Prostate gland (tissue), 2 donors: ENCODE data around the gene LRRC75B. TPM values are rescaled to one million over a fixed set of nuclear protein-coding genes. Genes with fewer than 3 reads are reported as not detected.

Experiments
- DNase-seq: peaks from one replicate; pipeline ENCODE4 v3.0.0-alpha.2; 2019; ENCODE audit warnings: low spot score
- H3K27ac ChIP-seq, 2 donors: fragments of 200-600 bp; sonication (generic); 2 replicates each; pipeline ENCODE4 v1.5.1; 2017 to 2019
- H3K27me3 ChIP-seq: fragments of 200-600 bp; sonication (generic); replicated peaks from 2 replicates; pipeline ENCODE4 v1.5.1; 2019; ENCODE audit not compliant: insufficient read depth
- H3K36me3 ChIP-seq, 2 donors: fragments of 200-600 bp; sonication (generic); 1 replicate in 1 of 2; 2 replicates in 1 of 2; pipeline versions ENCODE4 v1.5.1 to v1.8.1; 2017 to 2019
- H3K4me1 ChIP-seq: fragments of 200-600 bp; sonication (generic); replicated peaks from 2 replicates; pipeline ENCODE4 v1.5.1; 2019
- H3K4me3 ChIP-seq, 2 donors: fragments of 200-600 bp; sonication (generic); 2 replicates each; pipeline ENCODE4 v1.5.1; 2017 to 2019
- H3K9me3 ChIP-seq: fragments of 200-600 bp; sonication (generic); 2 replicates; pipeline ENCODE4 v1.5.1; 2017
- POLR2A ChIP-seq: fragments of 450-650 bp; IDR thresholded peaks from one replicate; pipeline ENCODE4 v1.6.1; 2016; ENCODE audit warnings: antibody characterized with exemption, mild to moderate bottlenecking
- POLR2AphosphoS5 ChIP-seq: sonication (generic); formaldehyde crosslinking; IDR thresholded peaks from one replicate; pipeline ENCODE4 v1.6.1; 2017; ENCODE audit warnings: antibody characterized with exemption
- WGBS: methylation state at CpG from one replicate; pipeline ENCODE4 v1.1.5; 2018; 5-methylcytosine and 5-hydroxymethylcytosine counted together
- intact Hi-C: fragments of 100-400 bp; cut with DNase I; formaldehyde crosslinking; loops from one replicate; pipeline ENCODE4 v1.14.2; 2022
- total RNA-seq, 2 donors: library from RNA; depleted of rRNA; stranded (reverse); fragments of >200 nt; gene quantifications; one replicate each; pipeline ENCODE4 v1.1.0, GENCODE V29; 2016
- TF ChIP-seq, protein P1 (sequence below), 4 experiments: fragments of 200-600 bp in 2 of 4; fragments of 450-650 bp in 2 of 4; sonication (generic) in 2 of 4; IDR thresholded peaks; 1 replicate in 3 of 4; 2 replicates in 1 of 4; pipeline ENCODE4 v1.5.1; 2016 to 2019; ENCODE audit warnings: antibody characterized with exemption in 4 of 4, mild to moderate bottlenecking in 2 of 4, moderate library complexity in 2 of 4

Gene LRRC75B
- total RNA-seq, 2 donors from 2014 or later, result 57.0 to 161 TPM

DNA sequence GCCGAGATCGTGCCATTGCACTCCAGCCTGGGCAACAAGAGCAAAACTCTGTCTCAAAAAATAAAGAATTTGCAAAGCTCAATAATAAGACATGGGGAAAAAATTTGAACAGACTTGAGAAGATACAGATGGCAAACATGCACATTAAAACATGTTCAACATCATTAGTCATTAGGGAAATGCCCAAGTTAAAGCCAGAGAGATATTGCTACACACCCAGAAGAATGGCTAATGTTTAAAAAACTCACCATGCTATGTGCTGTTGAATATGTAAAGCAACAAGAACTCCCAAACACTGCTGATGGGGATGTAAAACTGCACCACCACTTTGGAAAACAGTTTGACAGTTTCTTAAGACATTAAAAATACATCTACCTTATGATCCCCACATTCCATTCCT lies 12.6 kb downstream of the LRRC75B start:
- Histone ChIP-seq H3K27ac (no peak overlapping the region), H3K4me1 (peaks cover 20% of the 10 kb centered on the region), H3K36me3 (no peaks in the 10 kb centered on the region), H3K4me3 (no peak overlapping the region), H3K9me3 (no peaks in the 10 kb centered on the region), H3K27me3 (no peaks in the 10 kb centered on the region)
- WGBS, result 93% methylated on average over 2 of the region's 2 CpGs
- TF ChIP-seq, protein P1, sequence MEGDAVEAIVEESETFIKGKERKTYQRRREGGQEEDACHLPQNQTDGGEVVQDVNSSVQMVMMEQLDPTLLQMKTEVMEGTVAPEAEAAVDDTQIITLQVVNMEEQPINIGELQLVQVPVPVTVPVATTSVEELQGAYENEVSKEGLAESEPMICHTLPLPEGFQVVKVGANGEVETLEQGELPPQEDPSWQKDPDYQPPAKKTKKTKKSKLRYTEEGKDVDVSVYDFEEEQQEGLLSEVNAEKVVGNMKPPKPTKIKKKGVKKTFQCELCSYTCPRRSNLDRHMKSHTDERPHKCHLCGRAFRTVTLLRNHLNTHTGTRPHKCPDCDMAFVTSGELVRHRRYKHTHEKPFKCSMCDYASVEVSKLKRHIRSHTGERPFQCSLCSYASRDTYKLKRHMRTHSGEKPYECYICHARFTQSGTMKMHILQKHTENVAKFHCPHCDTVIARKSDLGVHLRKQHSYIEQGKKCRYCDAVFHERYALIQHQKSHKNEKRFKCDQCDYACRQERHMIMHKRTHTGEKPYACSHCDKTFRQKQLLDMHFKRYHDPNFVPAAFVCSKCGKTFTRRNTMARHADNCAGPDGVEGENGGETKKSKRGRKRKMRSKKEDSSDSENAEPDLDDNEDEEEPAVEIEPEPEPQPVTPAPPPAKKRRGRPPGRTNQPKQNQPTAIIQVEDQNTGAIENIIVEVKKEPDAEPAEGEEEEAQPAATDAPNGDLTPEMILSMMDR (IDR thresholded peaks at IDR 0.05), result no peak
- no peak for TF ChIP-seq POLR2A
- no peak for TF ChIP-seq POLR2AphosphoS5
- no peak for DNase-seq
- intact Hi-C loops, result no loop called here

DNA sequence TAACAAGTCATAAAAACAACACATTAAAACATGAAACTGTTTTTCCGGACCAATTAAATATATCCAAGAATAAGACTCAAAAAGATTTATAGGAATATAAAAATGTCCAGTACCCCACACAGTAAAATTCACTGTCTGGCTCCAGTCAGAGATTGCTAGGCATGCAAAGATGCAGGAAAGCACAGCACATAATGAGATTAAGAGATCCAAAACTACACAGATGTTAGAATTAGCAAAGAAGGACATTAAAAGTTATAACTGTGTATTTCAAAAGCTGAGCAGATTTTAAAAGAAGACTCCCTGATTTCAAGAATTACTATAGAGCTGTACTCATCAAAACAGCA lies 13.6 kb downstream of the LRRC75B start:
- Histone ChIP-seq H3K36me3 (no peaks in the 10 kb centered on the region), H3K9me3 (no peaks in the 10 kb centered on the region), H3K4me3 (no peak overlapping the region), H3K27me3 (no peaks in the 10 kb centered on the region), H3K4me1 (peaks cover 13% of the 10 kb centered on the region), H3K27ac (peak overlapping the region in 1 of 2 donors; percentile 40)
- TF ChIP-seq POLR2A (no peak), POLR2AphosphoS5 (no peak)
- TF ChIP-seq, protein P1 (IDR thresholded peaks at IDR 0.05), result no peak
- intact Hi-C loops, result no loop called here
- no peak for DNase-seq
- 22% methylated on average over 1 of the region's 1 CpG for WGBS

DNA sequence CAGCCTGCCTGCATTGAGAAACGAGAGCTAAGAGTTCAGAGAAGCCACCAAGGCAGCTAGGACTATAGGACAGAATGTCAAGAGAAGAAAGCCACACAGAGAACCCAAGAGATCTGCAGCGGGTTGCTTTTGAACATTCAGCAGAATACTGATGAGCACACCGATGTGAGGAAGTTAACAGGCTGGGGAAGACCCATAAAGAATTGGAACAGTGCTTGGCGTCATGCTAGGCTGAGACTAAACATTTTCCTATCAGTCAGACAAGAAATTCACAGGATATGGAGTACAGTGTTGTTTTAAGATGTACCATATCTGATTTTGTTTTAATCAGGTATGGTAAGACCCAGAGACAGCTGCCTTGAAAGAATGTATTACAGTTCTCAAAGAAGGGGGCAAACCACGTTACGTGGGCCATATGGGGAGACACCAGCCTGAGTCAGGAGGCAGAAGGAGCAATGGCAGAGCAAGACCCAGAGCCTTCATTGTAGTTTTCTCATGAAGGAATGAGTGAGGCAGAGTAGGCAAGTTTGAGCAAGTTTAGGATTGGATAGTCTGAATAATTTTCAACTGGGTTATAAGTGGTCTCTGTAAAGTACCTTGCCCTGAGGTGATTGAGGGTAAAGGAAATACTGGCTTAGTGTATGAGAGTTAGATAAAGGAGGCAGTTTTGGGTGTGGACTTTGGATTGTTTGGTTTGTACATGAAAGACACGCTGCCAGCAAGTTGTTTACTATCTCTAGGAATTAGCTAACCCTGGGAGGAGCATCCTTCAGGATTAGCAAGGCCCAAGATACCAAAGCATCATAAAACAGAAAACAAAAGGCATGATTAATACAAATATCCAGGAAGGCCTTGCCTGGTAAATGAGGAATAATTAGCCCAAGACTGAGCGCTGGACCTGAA lies 14.3 kb downstream of the LRRC75B start:
- Histone ChIP-seq H3K4me1 (peaks cover 6% of the 10 kb centered on the region), H3K4me3 (no peak overlapping the region), H3K27ac (peak overlapping the region; percentile 40 to 63), H3K36me3 (no peaks in the 10 kb centered on the region), H3K9me3 (no peaks in the 10 kb centered on the region), H3K27me3 (no peaks in the 10 kb centered on the region)
- DNase-seq, result no peak
- 33% methylated on average over 8 of the region's 8 CpGs for WGBS
- TF ChIP-seq POLR2AphosphoS5 (peak; percentile 26), POLR2A (no peak)
- intact Hi-C loops, result no loop called here

DNA sequence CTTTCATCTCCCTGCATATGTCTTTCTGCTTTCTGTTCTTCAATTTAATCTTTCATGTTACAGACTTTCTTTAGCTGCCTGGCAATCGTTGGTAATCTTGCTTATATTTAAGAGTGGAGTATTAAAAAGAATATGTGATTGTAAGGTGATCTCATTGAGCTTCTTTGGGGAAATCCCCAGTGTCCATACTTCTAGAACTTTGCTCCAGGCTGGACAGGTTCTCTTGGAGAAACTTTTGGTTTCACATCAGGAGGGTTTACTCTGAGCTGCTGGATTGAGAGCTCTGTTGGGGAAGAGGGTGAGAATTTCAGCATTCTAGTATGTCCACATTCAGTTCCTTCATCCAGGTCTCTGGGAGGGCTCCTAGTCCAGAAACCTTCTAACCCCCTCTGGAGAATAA lies 16.1 kb downstream of the LRRC75B start:
- TF ChIP-seq POLR2AphosphoS5 (no peak), POLR2A (no peak)
- TF ChIP-seq, protein P1 (IDR thresholded peaks at IDR 0.05), result no peak
- intact Hi-C loops, result no loop called here

DNA sequence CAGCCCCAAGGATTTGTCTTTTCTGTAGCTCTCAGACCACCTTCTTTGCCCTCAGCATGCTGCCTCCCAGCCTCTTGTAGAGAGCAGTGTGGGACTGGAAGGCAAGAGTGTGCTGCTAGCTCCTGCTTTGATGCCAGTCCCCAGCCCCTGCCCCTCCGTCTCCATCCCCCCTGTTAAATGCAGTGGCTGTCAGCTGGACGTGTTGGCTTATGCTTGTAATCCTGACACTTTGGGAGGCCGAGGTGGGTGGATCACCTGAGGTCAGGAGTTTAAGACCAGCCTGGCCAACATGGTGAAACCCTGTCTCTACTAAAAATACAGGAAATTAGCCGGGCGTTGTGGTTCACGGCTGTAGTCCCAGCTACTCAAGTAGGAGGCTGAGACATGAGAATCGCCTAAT lies 21.6 kb downstream of the LRRC75B start:
- intact Hi-C loops, result no loop called here
- no peaks in the 10 kb centered on the region for H3K9me3 ChIP-seq
- H3K36me3 ChIP-seq, result peaks cover 0 to 13% of the 10 kb centered on the region in 2 donors

More for the DNA sequence above, 16.1 kb downstream of the LRRC75B start:
- Histone ChIP-seq H3K4me1 (no peaks in the 10 kb centered on the region), H3K27ac (no peak overlapping the region), H3K36me3 (peaks cover 0 to 6% of the 10 kb centered on the region in 2 donors), H3K4me3 (no peak overlapping the region), H3K9me3 (no peaks in the 10 kb centered on the region), H3K27me3 (no peaks in the 10 kb centered on the region)
- whole genome bisulfite sequencing, result 76% methylated on average over 1 of the region's 1 CpG
- no peak for DNase-seq

More for the DNA sequence above, 21.6 kb downstream of the LRRC75B start:
- Histone ChIP-seq H3K27ac (no peak overlapping the region), H3K27me3 (no peaks in the 10 kb centered on the region), H3K4me3 (no peak overlapping the region), H3K4me1 (no peaks in the 10 kb centered on the region)
- no peak for DNase-seq
- WGBS, result 94% methylated on average over 7 of the region's 7 CpGs
- TF ChIP-seq POLR2AphosphoS5, result no peak
- TF ChIP-seq, protein P1 (IDR thresholded peaks at IDR 0.05), result no peak
- no peak for TF ChIP-seq POLR2A
